Karpas-422 (cell line): ENCODE measurements around the gene MAP2K3. TPM values are rescaled to one million over a fixed set of nuclear protein-coding genes. Genes with fewer than 3 reads are reported as not detected.

ENCODE experiments used
- DNase-seq: peaks from one replicate; pipeline ENCODE4 v3.0.0-alpha.2; 2015
- H2AFZ ChIP-seq: fragments of 200-600 bp; sonication (generic); 2 replicates; pipeline ENCODE4 v1.6.1; 2014; ENCODE audit warnings: antibody characterized with exemption, low read length, mixed read lengths
- H3K27ac ChIP-seq: fragments of 200-600 bp; sonication (generic); 2 replicates; pipeline ENCODE4 v1.5.1; 2014; ENCODE audit warnings: mild to moderate bottlenecking, low read length, moderate library complexity
- H3K27me3 ChIP-seq: fragments of 200-600 bp; sonication (generic); 2 replicates; pipeline ENCODE4 v1.6.1; 2014; ENCODE audit warnings: low read length, mixed read lengths
- H3K36me3 ChIP-seq: fragments of 200-600 bp; sonication (generic); 2 replicates; pipeline ENCODE4 v1.6.1; 2014; ENCODE audit warnings: low read length, mixed read lengths; ENCODE audit not compliant: insufficient read depth
- H3K4me1 ChIP-seq: fragments of 200-600 bp; sonication (generic); 2 replicates; pipeline ENCODE4 v1.6.1; 2014; ENCODE audit warnings: mild to moderate bottlenecking, low read length, mixed read lengths
- H3K4me2 ChIP-seq: fragments of 200-600 bp; sonication (generic); 2 replicates; pipeline ENCODE4 v1.6.1; 2014; ENCODE audit warnings: low read length, low read depth, mild to moderate bottlenecking; ENCODE audit not compliant: poor library complexity, severe bottlenecking
- H3K4me3 ChIP-seq: fragments of 200-600 bp; sonication (generic); 2 replicates; pipeline ENCODE4 v1.5.1; 2014; ENCODE audit warnings: mild to moderate bottlenecking, antibody characterized with exemption, low read length, mixed read lengths
- H3K79me2 ChIP-seq: fragments of 200-600 bp; sonication (generic); 2 replicates; pipeline ENCODE4 v1.6.1; 2014; ENCODE audit warnings: mild to moderate bottlenecking, low read length, mixed read lengths
- H3K9ac ChIP-seq: fragments of 200-600 bp; sonication (generic); 2 replicates; pipeline ENCODE4 v1.6.0; 2014; ENCODE audit warnings: low read length
- H3K9me2 ChIP-seq: fragments of 200-600 bp; sonication (generic), shearing (Covaris generic); replicated peaks from 2 replicates; pipeline ENCODE4 v1.6.0; 2014; ENCODE audit warnings: mild to moderate bottlenecking, low read length, moderate library complexity; ENCODE audit not compliant: insufficient read depth
- H3K9me3 ChIP-seq: fragments of 300-700, 200-600 bp; sonication (generic); 2 replicates; pipeline ENCODE4 v1.6.1; 2014; ENCODE audit warnings: low read length, mixed read lengths
- H4K20me1 ChIP-seq: fragments of 200-600 bp; sonication (generic); 2 replicates; pipeline ENCODE4 v1.6.1; 2014; ENCODE audit warnings: mild to moderate bottlenecking, antibody characterized with exemption, low read length, low read depth; ENCODE audit not compliant: insufficient read depth
- total RNA-seq: library from RNA; depleted of rRNA; stranded (reverse); fragments of >200 nt; shearing (Covaris generic); gene quantifications from 2 replicates; pipeline ENCODE4 v1.2.3, GENCODE V29; 2014; ENCODE audit warnings: low replicate concordance

The MAP2K3 gene
- total RNA-seq, 1 experiment from 2014 or later: 49.4 TPM

GRCh38 chr17:21294321-21295035 is 10.0 kb downstream of the MAP2K3 start:
- H3K4me3 ChIP-seq: no peak overlapping the region
- H3K36me3 ChIP-seq: peaks cover 5% of the 10 kb centered on the region; the same call in 1 of the 2 replicates
- H3K27ac ChIP-seq: no peak overlapping the region
- no peak overlapping the region for H3K9ac ChIP-seq
- H3K27me3 ChIP-seq: no peaks in the 10 kb centered on the region
- no peak overlapping the region for H2AFZ ChIP-seq
- peaks cover 3% of the 10 kb centered on the region for H3K4me1 ChIP-seq
- no peaks in the 10 kb centered on the region for H3K9me2 ChIP-seq
- H3K4me2 ChIP-seq: no peak overlapping the region
- peaks cover 67% of the 10 kb centered on the region for H4K20me1 ChIP-seq
- peaks cover 63% of the 10 kb centered on the region for H3K79me2 ChIP-seq
- no peaks in the 10 kb centered on the region for H3K9me3 ChIP-seq
- DNase-seq: no peak

GRCh38 chr17:21295036-21295952 is 10.8 kb downstream of the MAP2K3 start:
- Histone ChIP-seq H3K9me2 (no peaks in the 10 kb centered on the region), H3K9ac (no peak overlapping the region), H3K4me1 (no peaks in the 10 kb centered on the region), H3K27ac (no peak overlapping the region), H3K36me3 (peaks cover 8% of the 10 kb centered on the region; the same call in 1 of the 2 replicates), H4K20me1 (peaks cover 59% of the 10 kb centered on the region), H3K4me2 (no peak overlapping the region), H3K4me3 (no peak overlapping the region), H2AFZ (no peak overlapping the region), H3K79me2 (peaks cover 54% of the 10 kb centered on the region), H3K9me3 (no peaks in the 10 kb centered on the region), H3K27me3 (no peaks in the 10 kb centered on the region)
- no peak for DNase-seq

- DNase-seq: no peak
- Histone ChIP-seq H3K9me2 (no peaks in the 10 kb centered on the region), H3K4me3 (no peak overlapping the region), H3K36me3 (peaks cover 18% of the 10 kb centered on the region; the same call in 1 of the 2 replicates), H3K27ac (no peak overlapping the region), H3K79me2 (peaks cover 46% of the 10 kb centered on the region), H3K4me1 (no peaks in the 10 kb centered on the region), H3K4me2 (no peak overlapping the region), H3K9me3 (no peaks in the 10 kb centered on the region), H3K9ac (no peak overlapping the region), H3K27me3 (no peaks in the 10 kb centered on the region), H4K20me1 (peaks cover 53% of the 10 kb centered on the region), H2AFZ (no peak overlapping the region)
These were observed 11.8 kb downstream of the MAP2K3 start for GRCh38 chr17:21296097-21297025.

DNA sequence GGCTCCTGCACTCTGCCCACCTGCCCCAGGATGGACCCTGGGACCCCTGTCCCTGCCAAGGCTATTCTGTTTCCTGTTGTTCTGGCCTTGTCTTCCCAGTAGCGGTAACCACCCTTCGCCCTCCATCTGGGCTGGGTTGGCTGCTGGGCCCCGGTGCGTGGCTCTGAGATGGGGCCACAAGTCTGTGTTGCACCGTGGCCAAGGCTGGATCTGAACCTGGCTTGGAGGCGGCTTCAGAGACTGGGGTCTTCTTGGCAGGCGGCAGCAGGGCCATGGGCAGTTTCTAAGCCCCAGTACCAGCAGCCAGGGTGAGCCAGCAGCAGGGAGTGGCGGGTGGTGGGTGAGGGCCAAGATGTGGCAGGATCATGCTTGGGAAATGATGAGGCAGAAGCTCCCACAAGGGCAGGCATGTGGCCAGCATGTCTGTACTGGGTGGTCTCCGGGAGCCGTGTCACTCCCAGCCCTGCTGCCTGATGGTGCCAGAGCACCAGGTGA is 12.6 kb downstream of the MAP2K3 start:
- DNase-seq: no peak
- Histone ChIP-seq H3K9me2 (no peaks in the 10 kb centered on the region), H3K4me1 (no peaks in the 10 kb centered on the region), H3K4me2 (no peak overlapping the region), H3K9ac (no peak overlapping the region), H3K27me3 (no peaks in the 10 kb centered on the region), H3K4me3 (no peak overlapping the region), H3K36me3 (peaks cover 14% of the 10 kb centered on the region), H3K79me2 (peaks cover 38% of the 10 kb centered on the region), H2AFZ (no peak overlapping the region), H3K9me3 (no peaks in the 10 kb centered on the region), H4K20me1 (peaks cover 46% of the 10 kb centered on the region; the same call in 1 of the 2 replicates), H3K27ac (no peak overlapping the region)

GRCh38 chr17:21297597-21297996 is 13.1 kb downstream of the MAP2K3 start:
- Histone ChIP-seq H3K4me3 (no peak overlapping the region), H3K4me2 (no peak overlapping the region), H3K27ac (no peak overlapping the region), H4K20me1 (peaks cover 42% of the 10 kb centered on the region; the same call in 1 of the 2 replicates), H3K4me1 (no peaks in the 10 kb centered on the region), H3K36me3 (peaks cover 19% of the 10 kb centered on the region), H2AFZ (no peak overlapping the region), H3K27me3 (no peaks in the 10 kb centered on the region), H3K79me2 (peaks cover 33% of the 10 kb centered on the region), H3K9ac (no peak overlapping the region), H3K9me3 (no peaks in the 10 kb centered on the region), H3K9me2 (no peaks in the 10 kb centered on the region)
- DNase-seq: no peak

- Histone ChIP-seq H3K4me1 (no peaks in the 10 kb centered on the region), H3K36me3 (peaks cover 22% of the 10 kb centered on the region), H3K9me3 (no peaks in the 10 kb centered on the region), H3K27me3 (no peaks in the 10 kb centered on the region), H3K27ac (no peak overlapping the region), H3K4me2 (no peak overlapping the region), H3K79me2 (peaks cover 26% of the 10 kb centered on the region), H4K20me1 (peaks cover 34% of the 10 kb centered on the region; the same call in 1 of the 2 replicates), H3K4me3 (no peak overlapping the region), H2AFZ (no peak overlapping the region), H3K9me2 (no peaks in the 10 kb centered on the region), H3K9ac (no peak overlapping the region)
- no peak for DNase-seq
These were observed 13.8 kb downstream of the MAP2K3 start for GRCh38 chr17:21298056-21298982.

DNA sequence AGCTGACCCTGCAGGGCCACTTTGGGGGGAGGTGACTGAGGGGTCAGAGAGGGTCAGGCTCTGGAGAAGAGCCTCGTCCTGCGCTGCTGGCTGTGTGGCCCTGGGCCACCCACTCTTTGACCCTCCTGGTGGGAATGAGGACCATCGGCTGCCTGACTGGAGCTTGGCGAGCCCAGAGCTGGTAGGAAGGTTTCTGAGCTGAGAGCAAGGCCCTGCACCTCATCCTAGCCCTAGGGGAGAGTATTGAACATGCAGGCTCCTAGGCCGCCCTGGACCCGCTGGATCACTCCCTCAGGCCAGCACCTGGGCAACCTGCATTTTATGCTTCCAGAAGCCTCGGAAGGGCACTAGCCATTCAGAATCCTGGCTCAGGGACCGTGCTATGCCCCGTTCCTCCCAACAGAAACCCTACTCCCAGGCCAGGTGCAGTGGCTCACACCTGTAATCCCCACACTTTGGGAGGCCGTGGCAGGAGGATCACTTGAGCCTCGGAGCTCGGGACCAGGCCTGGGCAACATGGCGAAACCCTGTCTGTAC is 14.5 kb downstream of the MAP2K3 start:
- Histone ChIP-seq H3K9me3 (no peaks in the 10 kb centered on the region), H3K36me3 (peaks cover 27% of the 10 kb centered on the region), H3K4me2 (no peak overlapping the region), H3K4me3 (no peak overlapping the region), H3K4me1 (no peaks in the 10 kb centered on the region), H3K9ac (no peak overlapping the region), H3K9me2 (no peaks in the 10 kb centered on the region), H3K27me3 (no peaks in the 10 kb centered on the region), H3K27ac (no peak overlapping the region), H4K20me1 (peaks cover 29% of the 10 kb centered on the region; the same call in 1 of the 2 replicates), H3K79me2 (peaks cover 19% of the 10 kb centered on the region), H2AFZ (no peak overlapping the region)
- DNase-seq: no peak
